ENCODE results near the gene C9orf72.

DNA sequence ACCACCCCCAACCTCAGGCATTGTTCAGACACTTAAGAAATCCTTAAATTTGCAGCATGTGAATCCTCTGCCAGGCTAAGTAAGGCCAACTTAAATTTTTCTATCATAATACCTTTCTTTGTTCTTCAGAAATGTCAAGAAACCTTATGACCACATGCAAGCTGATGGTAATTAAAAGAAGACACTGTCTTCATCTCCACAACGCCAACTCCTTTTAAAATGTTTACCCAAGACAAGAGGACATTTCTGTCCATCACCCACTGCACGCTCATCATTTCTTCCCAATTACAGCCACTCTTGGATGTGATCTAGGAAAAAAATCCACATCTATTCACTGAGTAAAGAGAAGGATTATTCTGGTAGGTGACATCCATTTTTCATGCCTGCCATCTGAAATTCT lies 55.3 kb downstream of the C9orf72 start:
- TF ChIP-seq POLR2A (IDR thresholded peaks at IDR 0.05; ENCODE audit: low read length), result no peak
- TF ChIP-seq GATA1 (IDR thresholded peaks at IDR 0.05; ENCODE audit: low read depth, low read length), result no peak
